22Rv1 (cell line): ENCODE results near the gene MICU2.

Source experiments
- H3K27ac ChIP-seq: fragments of 450-650 bp; 2 replicates; pipeline ENCODE4 v1.5.1; 2017
- ZFX ChIP-seq: fragments of 450-650 bp; IDR thresholded peaks from 2 replicates; pipeline ENCODE4 v1.6.1; 2017; ENCODE audit warnings: antibody characterized with exemption, borderline replicate concordance
- TF ChIP-seq, protein P1 (sequence below): fragments of 450-650 bp; IDR thresholded peaks from 2 replicates; pipeline ENCODE4 v1.5.1; 2017; ENCODE audit warnings: mild to moderate bottlenecking

Gene MICU2

DNA sequence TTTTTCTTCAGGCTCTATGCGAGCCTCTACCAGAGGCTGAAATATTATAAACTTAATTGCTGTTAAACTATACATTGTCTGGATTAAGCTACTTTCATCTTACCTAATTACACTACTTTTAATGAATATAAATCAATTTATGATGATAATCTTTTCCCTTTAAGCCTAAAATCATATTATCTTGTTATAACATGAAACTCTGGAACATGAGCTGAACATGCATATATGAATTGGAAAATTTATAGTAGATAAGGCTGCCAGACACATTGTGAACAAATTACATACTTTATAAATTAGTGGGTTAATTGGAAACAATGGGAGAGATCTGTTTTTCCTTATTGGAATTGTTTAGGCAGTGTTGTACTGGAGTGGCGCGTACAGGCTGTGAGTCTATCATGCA, 99.6 kb downstream of the MICU2 start:
- TF ChIP-seq, protein P1, sequence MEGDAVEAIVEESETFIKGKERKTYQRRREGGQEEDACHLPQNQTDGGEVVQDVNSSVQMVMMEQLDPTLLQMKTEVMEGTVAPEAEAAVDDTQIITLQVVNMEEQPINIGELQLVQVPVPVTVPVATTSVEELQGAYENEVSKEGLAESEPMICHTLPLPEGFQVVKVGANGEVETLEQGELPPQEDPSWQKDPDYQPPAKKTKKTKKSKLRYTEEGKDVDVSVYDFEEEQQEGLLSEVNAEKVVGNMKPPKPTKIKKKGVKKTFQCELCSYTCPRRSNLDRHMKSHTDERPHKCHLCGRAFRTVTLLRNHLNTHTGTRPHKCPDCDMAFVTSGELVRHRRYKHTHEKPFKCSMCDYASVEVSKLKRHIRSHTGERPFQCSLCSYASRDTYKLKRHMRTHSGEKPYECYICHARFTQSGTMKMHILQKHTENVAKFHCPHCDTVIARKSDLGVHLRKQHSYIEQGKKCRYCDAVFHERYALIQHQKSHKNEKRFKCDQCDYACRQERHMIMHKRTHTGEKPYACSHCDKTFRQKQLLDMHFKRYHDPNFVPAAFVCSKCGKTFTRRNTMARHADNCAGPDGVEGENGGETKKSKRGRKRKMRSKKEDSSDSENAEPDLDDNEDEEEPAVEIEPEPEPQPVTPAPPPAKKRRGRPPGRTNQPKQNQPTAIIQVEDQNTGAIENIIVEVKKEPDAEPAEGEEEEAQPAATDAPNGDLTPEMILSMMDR: no peak
- TF ChIP-seq ZFX: no peak
- no peak overlapping the region for H3K27ac ChIP-seq

DNA sequence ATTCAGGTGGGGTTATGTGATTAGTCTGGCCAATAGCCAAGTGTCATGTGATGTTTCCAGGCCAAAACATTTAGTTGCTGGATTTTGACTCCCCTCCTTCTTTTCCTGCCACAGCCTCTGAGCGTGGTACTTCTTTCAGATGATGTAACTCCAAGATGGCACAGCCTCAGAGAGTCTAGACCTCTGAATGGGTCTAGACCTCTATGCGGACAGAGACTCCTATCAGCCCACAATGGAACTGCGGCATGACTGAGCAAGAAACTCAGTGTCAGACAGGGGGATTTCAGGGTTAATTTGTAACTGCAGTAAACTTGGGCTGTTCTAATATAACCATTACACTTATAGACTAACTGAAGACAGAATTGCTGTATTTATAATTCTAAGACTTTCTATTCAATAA, 102.3 kb downstream of the MICU2 start:
- no peak overlapping the region for H3K27ac ChIP-seq
- no peak for TF ChIP-seq ZFX
- TF ChIP-seq, protein P1: no peak

DNA sequence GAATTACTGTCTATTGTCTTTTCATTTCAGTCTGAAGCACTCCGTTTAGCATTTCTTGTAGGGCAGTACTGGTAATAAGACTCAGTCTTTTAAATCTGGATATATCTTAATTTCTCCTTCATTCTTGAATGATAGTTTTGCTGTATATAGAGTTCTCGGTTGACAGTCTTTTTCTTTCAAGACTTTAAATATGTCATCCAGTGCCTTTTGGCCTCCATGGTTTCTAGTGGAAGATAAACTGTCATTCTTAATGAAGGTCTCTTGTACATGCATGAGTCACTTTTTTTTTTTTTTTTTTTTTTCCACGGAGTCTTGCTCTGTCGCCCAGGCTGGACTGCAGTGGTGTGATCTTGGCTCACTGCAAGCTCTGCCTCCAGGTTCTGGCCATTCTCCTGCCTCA, 117.6 kb downstream of the MICU2 start:
- TF ChIP-seq ZFX: no peak
- TF ChIP-seq, protein P1: no peak
- no peak overlapping the region for H3K27ac ChIP-seq

DNA sequence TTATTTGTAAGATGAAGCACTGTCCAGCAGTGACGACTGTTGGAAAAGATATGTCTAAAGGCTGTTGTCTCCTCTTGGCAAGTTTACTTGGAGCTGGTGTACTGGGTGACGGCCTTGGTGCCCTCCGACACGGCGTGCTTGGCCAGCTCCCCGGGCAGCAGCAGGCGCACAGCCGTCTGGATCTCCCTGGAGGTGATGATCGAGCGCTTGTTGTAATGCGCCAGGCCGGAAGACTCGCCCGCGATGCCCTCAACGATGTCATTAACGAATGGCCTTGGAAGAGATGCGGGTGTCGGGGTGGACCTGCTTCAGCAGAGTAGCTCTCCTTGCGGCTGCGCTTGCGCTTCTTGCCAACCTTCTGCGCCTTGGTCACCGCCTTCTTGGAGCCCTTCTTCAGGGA, 120.2 kb downstream of the MICU2 start:
- no peak overlapping the region for H3K27ac ChIP-seq
- TF ChIP-seq, protein P1: no peak
- no peak for TF ChIP-seq ZFX

DNA sequence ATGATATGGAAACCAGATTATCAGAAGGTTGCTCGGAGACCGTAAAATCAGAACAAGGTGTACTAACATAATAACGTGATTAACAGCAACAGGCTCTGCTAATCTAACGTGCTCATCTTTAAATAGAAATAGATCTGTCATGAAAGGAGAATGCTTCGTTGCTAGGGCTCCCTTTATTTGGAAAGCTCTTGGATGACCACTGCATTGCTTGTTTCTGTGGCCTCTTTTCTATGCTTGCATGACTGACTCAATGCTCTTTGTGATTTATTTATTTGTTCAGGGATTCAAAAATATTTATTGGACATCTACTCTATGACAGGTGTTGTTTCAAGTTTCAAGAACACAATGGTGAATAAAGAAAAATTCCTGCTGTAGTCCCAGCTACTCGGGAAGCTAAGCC, 122.6 kb downstream of the MICU2 start:
- no peak overlapping the region for H3K27ac ChIP-seq
- TF ChIP-seq, protein P1: no peak
- TF ChIP-seq ZFX: no peak

DNA sequence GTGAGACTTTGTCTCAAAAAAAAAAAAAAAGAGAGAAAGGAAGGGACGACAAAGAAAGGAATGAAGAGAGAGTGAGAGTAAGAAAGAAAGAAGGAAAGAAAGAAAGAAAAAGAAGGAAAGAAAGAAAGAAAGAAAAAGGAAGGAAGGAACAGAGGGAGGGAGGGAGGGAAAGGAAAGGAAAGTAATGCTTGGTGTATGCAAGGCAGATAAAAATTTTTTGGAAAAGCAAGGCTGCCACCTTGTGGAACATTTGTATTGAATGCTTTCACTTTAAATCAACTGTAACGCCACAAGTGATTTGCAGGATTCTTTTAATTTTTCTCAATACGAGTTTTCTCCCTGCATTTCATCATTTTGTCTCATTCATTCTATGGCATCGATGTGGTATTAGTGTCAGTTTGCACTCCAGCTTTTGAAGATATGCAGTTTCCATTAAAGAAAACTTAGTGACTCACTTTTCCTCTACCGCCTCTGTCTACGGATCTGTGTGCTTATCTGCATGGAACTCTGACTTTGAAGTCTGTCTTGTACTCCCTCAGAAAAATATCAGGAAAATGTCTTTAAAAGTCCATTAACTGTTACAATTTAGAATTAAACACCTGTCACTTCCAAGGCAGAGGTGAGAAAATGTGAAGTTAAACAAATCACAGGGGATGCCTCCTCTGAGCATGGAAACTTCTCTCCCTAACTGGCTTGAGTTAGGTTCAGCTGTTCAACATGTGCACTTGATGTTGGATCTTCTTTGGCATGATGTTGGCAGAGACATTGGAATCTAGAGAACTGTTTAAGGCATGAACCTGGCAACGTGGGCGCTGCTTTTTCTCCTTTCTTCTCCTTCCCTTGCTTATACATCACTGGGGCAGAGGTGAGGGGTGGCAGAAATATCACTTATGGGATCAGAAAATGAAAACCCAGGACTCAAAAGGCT, 124.8 kb downstream of the MICU2 start:
- TF ChIP-seq, protein P1: peak; percentile 71
- TF ChIP-seq ZFX: no peak

DNA sequence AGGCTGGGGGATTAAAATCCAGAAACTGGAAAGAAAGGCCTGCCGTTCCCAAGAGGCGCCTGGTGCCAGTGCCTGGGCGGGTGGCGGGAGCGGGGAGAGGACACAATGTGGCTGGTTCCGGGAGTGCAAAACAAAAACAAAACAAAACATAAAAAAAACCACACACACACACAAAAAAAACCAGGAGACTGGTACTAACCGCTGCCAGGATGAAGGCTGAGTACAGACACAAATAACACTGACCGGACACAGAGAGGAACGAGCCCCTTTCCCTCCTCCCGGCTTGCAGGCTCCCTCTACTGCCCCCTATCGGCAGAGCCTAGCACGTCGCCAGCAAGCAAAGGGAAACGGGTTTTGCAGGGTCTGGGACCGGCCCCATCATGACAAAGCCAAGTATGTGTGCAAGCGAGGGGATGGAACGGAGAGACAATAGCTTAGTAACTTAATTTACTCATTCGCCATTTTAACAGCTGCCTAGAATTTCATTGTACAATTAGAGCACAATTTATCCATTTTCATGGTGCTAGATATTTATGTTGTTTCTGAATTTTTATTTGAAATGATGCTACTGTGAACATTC, 127.0 kb downstream of the MICU2 start:
- peak overlapping the region; percentile 34; the same call in 1 of the 2 replicates for H3K27ac ChIP-seq
- no peak for TF ChIP-seq ZFX
- TF ChIP-seq, protein P1: peak; percentile 99

More for the DNA sequence above, 124.8 kb downstream of the MICU2 start:
- H3K27ac ChIP-seq: no peak overlapping the region
